ENCODE data around the gene THG1L.

The THG1L gene

DNA sequence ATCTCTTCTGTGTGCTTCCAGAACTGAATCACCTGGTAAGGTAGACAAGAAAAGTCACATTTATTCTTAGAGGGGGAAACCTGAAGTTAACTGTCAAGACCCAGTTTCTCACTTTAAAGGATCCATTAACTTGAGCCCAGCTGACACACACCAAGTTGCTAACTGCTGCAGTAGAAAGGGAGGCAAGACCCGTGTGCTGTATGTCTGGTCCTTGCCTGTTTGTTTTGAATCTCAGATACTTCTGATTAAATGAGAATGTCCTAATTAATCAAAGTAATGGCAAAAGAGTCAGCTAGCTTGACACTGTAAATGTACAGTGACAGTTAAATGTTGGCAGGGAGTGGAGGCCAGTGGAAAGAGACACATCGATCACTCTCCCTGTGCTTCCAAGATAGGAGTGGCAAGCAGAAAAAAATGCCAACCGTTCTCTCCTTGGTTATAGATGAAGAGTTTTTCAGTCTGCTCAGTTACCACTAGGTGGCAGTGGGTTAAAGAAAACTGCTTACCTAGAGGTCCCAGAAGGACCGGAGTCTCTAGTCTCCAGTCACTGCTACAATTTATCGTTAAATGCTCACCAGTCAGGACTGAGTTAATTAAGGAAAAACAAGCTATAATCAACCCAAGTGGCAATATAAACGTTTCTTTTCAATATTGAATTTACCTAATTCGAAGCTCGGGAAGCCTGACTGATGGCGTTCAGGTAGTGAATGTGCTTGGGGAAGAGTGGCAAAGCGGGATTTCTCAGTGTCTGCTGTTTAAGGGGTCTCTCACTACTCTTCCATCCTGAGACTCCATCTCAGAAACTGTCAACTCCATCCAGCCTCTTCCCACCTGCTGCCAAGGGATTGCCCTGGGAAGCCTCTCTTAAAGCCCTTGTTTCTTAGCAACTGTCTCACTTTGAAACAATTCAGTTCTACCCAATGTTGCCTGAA, 30.7 kb downstream of the THG1L start:
- DNase-seq = no peak

DNA sequence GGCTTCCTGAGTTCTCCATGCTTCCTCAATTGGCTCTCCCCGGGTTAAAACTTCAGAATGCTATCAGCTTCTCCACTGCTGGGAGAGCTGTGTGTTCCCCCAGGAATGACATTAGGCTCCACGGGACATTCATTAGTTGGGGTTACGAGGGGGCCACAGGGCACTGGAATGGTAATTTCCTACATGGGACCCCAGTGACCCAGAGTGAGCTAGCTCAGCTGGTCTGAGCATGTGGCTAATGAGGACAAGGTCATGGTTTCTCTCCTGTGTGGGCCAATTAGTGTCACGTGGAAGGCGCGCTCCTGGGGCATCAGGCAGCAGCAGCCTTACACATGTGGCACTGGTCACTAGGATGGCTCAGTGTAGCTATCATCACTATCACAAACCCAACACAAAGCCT, 33.3 kb downstream of the THG1L start:
- DNase-seq = no peak

DNA sequence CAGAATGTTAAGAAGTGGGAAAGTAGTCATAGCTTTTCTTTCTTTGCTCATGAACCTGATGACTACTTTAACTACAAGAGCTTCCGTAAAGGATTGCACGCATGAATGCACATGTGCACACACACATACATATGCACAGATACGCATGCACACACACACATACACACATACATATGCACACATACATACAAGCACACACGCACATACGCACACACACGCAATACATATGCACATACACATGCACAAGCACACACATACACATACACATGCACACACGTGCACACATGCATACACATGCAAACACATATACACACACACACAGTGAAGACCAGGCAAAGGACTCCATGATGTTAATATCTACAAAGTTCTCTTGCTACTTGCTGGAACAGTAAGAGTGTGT, 35.2 kb downstream of the THG1L start:
- DNase-seq = no peak

DNA sequence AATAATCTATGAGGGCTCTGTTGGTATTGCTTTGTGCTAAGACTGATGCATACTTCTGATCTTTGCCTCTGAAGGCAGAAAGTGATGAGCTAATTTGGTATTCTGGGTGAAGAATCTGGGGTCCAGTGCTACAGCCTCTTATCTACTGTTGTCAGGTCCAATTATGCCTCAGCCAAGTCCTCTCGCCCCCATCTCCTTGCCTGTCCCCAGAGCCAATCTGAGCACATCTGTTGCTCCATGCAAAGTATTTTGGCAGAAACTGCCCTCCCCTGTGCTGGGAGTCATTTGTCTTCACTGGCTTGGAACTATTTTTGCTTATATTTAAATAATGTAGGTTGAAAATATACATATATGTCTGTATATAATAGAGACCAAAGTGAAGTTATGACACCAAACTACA, 35.7 kb downstream of the THG1L start:
- DNase-seq = no peak

DNA sequence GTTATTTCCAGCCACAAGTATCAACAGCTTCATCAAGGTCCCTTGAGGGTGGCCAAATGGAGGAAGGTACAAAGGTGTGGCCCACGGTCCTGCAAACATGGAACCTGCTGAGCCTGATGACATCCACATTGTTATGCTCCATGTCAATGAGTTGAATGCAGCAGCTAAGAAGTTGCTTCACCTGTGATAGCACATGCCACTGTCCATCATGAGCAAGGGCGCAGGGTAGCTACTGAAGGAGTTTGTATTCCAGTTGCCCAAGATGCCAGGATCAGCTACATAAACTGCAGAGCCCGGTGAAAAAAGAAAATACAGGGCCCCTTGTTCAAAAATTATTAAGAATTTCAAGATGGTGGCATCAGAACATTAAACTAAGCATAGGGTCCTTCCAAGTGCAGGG, 36.5 kb downstream of the THG1L start:
- no peak for DNase-seq

DNA sequence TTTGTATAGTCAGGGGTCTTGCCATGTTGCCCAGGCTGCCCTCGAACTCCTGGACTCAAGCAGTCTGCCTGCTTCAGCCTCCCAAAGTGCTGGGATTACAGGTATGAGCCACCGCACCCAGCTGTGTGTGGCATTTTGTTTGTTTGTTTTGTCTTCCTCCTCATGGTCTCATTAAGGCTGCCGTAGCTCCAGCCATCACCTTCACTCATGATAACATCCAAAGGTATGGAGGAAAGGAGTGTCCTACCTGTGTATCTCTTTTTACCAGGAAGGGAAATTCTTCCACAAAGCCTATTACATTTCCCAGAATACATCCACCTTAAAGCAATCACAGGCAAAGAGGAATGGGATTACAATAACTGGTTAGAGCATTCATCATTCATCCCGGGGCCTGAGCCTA, 39.4 kb downstream of the THG1L start:
- DNase-seq = no peak

DNA sequence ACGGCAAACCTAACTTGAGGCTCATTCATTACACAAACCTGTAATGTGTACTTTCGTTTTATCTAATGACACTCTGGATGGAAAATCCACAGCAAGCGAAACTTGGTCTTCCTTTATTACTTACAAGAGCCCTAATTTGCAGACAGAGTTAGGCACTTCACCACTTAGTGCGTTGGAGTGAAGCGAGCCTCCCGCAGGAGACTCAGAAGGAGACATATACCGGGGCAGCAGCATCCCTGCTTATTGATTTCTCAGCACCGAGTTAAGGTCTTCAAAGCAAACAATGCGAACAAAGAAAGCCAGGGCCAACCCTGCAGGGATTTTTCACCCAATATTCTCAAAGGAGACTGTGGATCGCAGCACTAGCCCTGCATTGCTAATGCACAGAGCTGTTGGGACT, 40.9 kb downstream of the THG1L start:
- DNase-seq = no peak

DNA sequence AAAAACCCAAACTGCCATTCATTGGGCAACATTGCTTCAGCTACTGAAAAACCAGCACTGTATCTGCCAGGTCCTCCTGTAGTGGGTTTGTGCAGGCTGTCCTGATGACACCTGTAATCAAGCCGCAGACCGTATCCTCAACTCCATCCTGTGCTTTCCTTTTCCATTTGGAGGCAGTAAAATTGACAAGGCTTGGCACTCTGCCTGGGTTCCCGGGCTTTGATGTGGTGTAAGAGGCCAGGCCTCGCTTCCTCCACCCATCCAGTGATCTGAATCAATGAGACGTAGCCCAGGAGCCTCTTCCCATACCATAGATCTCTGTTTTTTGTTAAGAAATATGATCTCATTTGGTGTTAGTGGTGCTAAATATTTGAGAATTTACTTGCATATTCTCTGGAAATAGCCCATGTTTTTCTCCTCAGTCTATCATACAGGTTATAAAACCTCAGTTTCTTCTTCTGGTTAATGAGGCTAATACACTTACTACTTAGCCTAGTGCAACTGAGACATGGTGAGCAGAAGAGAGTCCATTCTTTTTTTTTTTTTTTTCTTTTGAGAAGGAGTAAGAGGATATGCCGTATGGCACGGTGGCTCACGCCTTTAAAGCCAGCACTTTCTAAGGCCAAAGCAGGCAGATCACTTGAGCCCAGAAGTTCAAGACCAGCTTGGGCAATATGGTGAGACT, 47.0 kb downstream of the THG1L start:
- no peak for DNase-seq

DNA sequence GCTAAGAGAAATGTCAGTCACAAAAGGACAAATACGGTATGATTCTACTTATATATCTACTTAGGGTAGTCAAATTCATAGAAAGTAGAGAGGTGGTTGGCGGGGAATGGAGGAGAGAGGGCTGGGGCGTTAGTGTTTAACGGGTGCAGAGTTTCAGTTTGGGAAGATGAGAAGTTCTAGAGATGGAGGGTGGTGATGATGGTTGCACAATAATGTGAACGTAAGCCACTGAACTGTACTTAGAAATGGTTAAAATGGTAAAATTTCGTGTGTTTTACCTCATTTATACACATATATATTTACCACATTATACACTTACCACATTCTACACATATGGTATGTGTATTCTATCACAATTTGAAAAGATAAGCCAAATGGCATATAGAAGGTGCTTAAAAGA, 48.0 kb downstream of the THG1L start:
- DNase-seq = no peak

DNA sequence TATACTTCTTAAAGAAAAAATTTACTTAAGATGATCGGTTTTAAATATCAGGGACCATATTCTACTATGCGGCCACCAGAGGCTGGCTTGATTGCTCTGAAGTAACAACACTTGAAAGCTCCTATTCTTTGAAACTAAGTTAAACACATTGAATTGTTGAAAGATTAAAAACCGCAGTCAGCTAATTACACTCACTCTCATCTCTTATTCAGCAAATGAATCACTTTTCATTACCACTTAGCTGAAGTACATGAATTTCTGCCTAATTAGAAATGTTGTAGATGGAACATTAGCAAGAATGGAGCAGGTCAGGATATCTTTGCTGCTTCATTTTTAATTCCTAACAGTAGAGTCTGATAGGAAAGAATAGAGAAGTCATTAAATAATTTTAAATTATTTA, 54.6 kb downstream of the THG1L start:
- DNase-seq = no peak
